NCI-H187 treated with DMSO at 0.1 percent for 48 hours (cell line): ENCODE measurements around the gene MTRFR.

Experiments used
- DNase-seq: peaks from one replicate; lab custom pipeline; 2025; lab: John Stamatoyannopoulos, UW

MTRFR gene

GRCh38 chr12:123270214-123271000, 37.2 kb downstream of the MTRFR start:
- no peak for DNase-seq

DNA sequence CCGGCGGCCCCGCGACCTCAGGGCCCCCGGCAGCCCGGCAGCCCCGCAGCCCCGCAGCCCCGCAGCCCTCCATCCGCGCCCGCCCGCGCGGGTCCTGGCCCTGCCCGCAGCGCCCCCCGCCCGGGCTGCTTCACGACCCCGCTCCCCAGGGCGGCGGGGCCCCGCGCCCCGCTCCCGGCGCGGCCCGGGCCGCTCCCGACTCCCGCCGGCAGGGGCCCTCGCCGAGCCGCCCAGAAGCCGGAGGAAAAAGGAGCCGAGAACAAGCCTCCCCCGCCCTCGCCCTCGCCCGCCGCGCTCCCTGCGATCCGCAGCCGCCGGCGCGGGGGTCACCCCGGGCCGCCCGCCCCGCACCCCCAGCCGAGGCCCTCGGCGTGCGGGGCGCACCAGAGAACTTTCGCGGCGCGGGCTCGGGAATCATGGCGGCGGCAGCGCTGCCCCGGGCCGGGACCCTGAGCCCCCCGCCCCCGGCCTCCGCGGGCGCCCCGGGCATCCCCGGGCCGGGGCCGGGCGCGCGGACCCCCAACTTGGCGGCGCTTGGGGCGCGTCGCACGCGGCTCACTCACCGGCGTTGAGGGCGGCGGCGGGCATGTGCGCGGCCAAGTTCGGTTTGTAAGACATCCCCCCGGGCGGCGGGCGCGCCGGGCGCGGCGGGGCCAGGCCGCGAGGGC, 37.9 kb downstream of the MTRFR start:
- DNase-seq: no peak

DNA sequence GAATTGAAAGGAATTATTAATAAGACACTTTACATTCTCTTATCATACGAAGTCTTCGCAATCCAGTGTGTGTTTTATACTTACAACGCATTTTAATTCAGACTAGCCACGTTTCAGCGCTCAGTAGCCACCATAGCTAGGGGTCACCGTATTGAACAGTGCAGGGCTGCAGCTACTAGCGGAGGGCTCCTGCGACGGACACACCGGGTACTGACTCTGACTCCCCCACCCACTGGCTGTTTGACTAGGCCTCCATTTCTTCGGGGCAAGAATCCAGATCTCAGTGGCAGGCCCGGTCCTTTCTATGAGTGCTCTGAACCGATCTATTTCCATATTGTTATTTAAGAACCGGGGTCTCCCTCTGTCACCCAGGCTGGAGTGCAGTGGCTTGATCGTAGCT, 39.9 kb downstream of the MTRFR start:
- DNase-seq: no peak

GRCh38 chr12:123278101-123278627, 44.9 kb downstream of the MTRFR start:
- DNase-seq: no peak

DNA sequence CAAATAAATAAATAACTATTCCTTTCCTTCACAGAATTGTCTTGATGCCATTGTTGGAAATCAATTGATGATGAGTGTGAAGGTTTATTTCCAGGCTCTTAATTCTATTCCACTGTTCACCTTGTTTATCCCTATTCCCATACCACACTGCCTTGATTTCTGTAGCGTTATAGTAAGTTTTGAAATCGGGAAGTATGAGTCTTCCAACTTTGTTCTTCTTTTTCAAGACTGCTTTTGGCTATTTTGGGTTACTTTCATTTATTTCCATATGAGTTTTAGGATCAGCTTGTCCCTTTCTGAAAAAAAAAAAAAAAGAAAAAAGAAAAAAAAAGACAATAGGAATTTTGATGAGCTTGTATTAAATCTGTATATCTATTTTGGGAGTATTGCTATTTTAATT, 47.7 kb downstream of the MTRFR start:
- no peak for DNase-seq

GRCh38 chr12:123282111-123282510, 48.9 kb downstream of the MTRFR start:
- no peak for DNase-seq

DNA sequence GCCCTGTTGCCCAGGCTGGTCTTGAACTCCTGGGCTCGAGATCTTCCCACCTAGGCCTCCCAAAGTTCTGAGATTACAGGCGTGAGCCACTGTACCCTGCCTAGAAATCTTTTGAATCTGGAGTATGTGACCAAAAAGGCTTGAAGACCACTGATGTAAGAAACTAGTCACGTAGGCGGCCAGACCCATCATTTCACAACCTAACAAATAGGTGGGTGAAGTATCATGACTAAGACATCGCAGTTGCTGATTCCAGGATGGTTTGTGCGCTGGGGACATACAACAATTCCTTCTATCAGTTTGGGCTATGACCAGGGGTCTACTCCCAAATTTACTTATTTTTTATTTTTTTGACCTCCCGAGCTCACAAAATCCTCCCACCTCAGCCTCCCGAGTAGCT, 50.2 kb downstream of the MTRFR start:
- no peak for DNase-seq

GRCh38 chr12:123284669-123285068, 51.4 kb downstream of the MTRFR start:
- DNase-seq: no peak

- no peak for DNase-seq
These were observed 53.6 kb downstream of the MTRFR start for GRCh38 chr12:123286652-123287373.

DNA sequence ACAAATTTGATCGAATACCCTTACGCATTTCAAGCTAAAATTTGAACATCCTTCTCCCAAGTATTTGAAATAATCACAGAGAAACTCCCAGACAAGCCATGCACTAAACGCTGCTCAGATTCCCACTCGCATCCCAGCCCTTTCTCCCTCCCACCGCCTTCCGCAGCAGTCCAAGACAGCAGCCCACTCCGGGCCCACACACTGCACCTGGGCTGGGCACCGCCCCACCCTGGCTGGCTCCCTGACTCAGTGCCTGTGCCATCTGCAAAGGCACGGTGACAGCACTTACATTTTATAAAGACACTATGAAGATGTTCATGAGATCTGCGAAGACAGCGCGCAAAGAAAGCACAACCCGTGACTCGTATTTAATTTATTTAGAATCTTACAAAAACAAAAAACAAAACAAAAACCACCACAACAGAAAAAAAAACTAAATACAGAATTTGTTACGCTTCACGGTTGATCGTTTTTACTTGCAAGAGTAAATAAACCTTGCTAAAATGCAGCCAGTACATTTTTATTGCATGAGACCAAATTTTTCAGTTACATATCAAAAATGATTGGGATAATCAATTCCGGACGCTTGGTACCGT, 55.6 kb downstream of the MTRFR start:
- DNase-seq: no peak

DNA sequence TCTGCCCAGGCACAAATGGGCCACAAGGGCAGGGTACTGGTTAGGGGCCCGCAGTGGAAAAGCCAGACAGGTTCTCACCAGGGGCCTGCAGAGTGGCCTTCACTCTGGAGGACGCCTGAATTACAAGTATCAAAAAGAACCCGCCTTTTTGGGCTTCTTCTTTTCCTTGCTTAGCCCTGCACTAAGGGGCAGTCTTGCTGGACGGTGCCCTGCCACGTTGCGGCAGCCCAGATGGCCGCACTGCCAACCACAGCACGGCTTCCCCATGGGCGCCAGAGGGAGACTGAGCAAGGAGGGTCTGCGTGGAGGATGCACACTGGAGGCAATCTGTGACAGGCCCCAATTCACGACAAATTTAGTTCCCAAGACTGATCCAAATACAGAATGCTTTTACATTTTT, 56.7 kb downstream of the MTRFR start:
- DNase-seq: no peak

DNA sequence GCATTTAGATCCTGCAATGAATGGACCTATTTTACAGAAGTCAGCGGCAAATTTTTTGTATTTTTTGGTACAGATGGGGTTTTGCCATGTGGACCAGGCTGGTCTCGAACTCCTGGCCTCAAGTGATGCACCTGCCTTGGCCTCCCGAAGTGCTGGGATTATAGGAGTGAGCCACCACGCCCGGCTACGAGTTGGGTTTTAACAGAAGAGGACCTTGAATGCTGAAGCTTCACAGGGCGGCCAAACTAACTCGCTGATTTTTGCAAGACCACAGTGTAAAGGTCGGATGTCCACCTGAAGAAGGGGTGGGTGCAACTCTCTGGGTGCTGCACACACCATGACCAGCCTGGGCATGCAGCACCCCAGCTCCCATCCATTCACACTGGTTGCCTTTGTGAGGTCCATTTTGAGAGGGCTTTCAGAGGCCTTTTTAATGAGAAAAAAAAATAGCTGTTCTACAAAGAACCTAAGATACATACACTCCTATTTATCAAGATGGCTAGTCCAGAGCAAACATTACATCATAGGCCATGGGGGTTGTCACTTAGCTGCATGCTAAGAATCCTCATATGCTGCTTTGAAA, 60.0 kb downstream of the MTRFR start:
- no peak for DNase-seq

DNA sequence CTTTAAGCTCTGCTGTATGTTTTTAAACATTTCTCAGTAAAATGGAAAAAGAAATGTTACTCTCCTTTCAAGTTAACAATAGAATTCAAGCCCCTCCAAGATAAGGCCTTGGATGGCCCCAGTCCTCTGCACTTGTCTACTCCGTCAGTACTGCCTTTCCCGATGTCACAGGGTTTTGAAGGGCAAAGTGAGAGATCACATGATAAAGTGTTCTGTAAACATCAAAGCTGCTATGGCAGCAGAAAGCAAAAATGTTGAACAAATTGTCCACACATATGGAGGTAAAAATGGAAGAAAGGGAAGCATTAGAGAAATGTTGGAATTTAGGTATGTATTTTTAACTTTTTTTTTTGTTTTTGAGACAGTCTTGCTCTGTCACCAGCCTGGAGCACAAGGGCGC, 71.9 kb downstream of the MTRFR start:
- no peak for DNase-seq

DNA sequence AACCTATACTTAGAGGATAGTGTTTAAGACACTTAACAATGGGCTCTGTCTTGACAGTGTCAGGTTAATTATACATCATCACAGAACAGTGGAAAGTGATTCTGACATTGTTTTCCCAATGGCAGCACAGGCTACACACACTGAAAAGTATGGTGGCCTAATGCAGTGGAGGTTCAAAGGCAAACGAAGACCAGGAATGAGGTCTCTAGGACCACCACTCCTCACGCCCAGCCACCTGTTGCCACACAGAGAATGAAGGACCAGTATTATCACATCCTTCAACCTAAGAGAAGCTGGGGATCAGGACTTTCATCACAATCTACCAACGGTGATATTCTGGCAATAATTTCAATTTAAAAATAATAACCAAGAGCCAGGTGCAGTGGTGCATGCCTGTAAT, 73.0 kb downstream of the MTRFR start:
- DNase-seq: no peak
